ENCODE results near the gene ANKZF1.

The ANKZF1 gene

DNA sequence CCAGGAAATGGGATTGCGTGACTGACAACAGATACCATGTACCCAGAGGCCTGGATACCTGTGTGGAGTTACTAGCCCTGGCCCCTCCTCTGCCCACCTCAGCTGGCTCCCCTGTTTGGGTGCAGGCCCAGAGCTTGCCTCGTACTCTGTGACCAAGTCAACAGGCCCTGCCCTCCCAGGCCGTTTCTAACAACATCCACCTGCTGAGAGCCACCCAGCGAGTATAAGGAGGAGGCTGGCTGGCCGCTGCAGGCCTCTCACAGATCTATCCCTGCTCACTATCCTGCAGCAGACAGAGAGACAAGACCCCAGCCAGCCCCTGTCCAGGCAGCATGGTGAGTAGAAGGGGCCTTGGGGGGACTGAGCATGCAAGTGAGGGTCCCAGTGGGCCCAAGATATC, 36.6 kb downstream of the ANKZF1 start:
- H3K4me3 ChIP-seq (ENCODE audit: low read length in 2 of 2), result no peak overlapping the region
- H3K9ac ChIP-seq (ENCODE audit: low read length in 2 of 2), result no peak overlapping the region
- H3K36me3 ChIP-seq (ENCODE audit: control insufficient read depth in 2 of 2, insufficient read depth in 2 of 2, low read length in 2 of 2), result no peaks in the 10 kb centered on the region
- H3K9me3 ChIP-seq (ENCODE audit: control insufficient read depth in 2 of 2, low read length in 2 of 2), result no peaks in the 10 kb centered on the region
- H3K27ac ChIP-seq (ENCODE audit: low read length), result no peak overlapping the region
- peaks cover 8% of the 10 kb centered on the region for H3K4me1 ChIP-seq (ENCODE audit: control insufficient read depth, insufficient read depth, low read length)
- no peaks in the 10 kb centered on the region for H3K27me3 ChIP-seq (ENCODE audit: control insufficient read depth in 1 of 2, insufficient read depth in 2 of 2, low read length in 2 of 2)

GRCh38 chr2:219266886-219267285, 37.3 kb downstream of the ANKZF1 start:
- H3K27me3 ChIP-seq (ENCODE audit: control insufficient read depth in 1 of 2, insufficient read depth in 2 of 2, low read length in 2 of 2), result no peaks in the 10 kb centered on the region
- no peak overlapping the region for H3K4me3 ChIP-seq (ENCODE audit: low read length in 2 of 2)
- no peaks in the 10 kb centered on the region for H3K9me3 ChIP-seq (ENCODE audit: control insufficient read depth in 2 of 2, low read length in 2 of 2)
- no peak overlapping the region for H3K9ac ChIP-seq (ENCODE audit: low read length in 2 of 2)
- no peaks in the 10 kb centered on the region for H3K36me3 ChIP-seq (ENCODE audit: control insufficient read depth in 2 of 2, insufficient read depth in 2 of 2, low read length in 2 of 2)
- peaks cover 8% of the 10 kb centered on the region for H3K4me1 ChIP-seq (ENCODE audit: control insufficient read depth, insufficient read depth, low read length)
- no peak overlapping the region for H3K27ac ChIP-seq (ENCODE audit: low read length)

DNA sequence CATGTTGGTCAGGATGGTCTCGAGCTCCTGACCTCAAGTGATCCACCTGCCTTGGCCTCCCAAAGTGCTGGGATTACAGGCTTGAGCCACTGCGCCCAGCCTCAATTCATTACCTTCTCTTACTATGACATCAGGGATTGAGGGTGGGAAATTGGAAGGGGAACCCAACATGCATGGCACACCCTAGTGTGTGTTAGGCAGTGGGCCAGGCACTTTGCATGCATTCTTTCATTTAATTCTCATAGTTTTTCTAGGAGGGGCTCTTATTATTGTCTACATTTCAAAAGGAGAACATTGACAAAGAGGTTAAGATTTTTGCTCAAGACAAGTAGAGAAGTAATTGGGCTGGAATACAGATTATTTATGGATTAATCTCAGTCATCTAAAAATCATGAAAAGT, 38.7 kb downstream of the ANKZF1 start:
- Histone ChIP-seq H3K36me3 (ENCODE audit: control insufficient read depth in 2 of 2, insufficient read depth in 2 of 2, low read length in 2 of 2) (no peaks in the 10 kb centered on the region), H3K9ac (ENCODE audit: low read length in 2 of 2) (no peak overlapping the region), H3K4me1 (ENCODE audit: control insufficient read depth, insufficient read depth, low read length) (peaks cover 8% of the 10 kb centered on the region), H3K9me3 (ENCODE audit: control insufficient read depth in 2 of 2, low read length in 2 of 2) (no peaks in the 10 kb centered on the region), H3K4me3 (ENCODE audit: low read length in 2 of 2) (no peak overlapping the region), H3K27ac (ENCODE audit: low read length) (no peak overlapping the region), H3K27me3 (ENCODE audit: control insufficient read depth in 1 of 2, insufficient read depth in 2 of 2, low read length in 2 of 2) (no peaks in the 10 kb centered on the region)

DNA sequence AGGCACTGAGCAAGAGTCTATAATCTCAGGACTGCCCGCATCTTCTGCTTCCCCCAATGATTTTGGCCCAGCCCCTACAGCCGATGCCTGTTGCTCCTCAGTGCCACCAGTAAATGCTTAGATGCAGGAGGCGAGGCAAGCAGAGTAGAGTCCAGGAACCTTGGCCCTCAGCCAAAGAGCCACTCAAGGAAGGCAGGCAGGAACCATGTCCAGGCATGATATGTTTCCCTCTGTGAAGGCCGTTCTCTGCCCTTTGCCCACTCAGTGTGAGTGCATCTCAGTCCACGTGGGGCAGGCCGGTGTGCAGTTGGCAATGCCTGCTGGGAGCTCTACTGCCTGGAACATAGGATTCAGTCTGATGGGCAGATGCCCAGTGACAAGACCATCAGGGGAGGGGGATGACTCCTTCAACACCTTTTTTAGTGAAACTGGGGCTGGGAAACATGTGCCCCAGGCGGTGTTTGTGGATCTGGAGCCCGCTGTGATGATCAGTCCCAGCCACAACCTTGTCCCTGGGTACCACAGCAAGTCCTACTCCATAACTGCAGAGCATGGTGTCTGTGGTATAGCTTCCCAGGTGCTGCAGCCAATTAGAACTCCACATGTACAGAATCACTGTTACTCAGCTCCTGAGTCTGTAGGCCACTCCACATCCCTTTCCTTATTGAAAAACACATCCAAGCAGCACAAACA, 39.9 kb downstream of the ANKZF1 start:
- Histone ChIP-seq H3K4me1 (ENCODE audit: control insufficient read depth, insufficient read depth, low read length) (peaks cover 17% of the 10 kb centered on the region), H3K36me3 (ENCODE audit: control insufficient read depth in 2 of 2, insufficient read depth in 2 of 2, low read length in 2 of 2) (no peaks in the 10 kb centered on the region), H3K27ac (ENCODE audit: low read length) (no peak overlapping the region), H3K27me3 (ENCODE audit: control insufficient read depth in 1 of 2, insufficient read depth in 2 of 2, low read length in 2 of 2) (no peaks in the 10 kb centered on the region), H3K9me3 (ENCODE audit: control insufficient read depth in 2 of 2, low read length in 2 of 2) (no peaks in the 10 kb centered on the region), H3K9ac (ENCODE audit: low read length in 2 of 2) (no peak overlapping the region), H3K4me3 (ENCODE audit: low read length in 2 of 2) (no peak overlapping the region)

DNA sequence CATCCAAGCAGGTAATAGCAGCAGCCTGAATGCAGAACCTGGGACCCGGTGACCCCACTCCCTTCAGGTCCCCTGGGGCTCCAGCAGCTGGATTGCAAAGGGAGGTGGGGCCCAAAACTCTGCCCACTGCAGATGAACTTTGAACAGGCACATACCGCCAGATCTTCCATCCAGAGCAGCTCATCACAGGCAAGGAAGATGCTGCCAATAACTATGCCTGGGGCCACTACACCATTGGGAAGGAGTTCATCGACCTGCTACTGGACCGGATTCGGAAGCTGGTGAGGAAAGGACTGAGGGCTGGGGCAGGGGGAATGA, 40.4 kb downstream of the ANKZF1 start:
- H3K4me1 ChIP-seq (ENCODE audit: control insufficient read depth, insufficient read depth, low read length), result peaks cover 22% of the 10 kb centered on the region
- no peaks in the 10 kb centered on the region for H3K36me3 ChIP-seq (ENCODE audit: control insufficient read depth in 2 of 2, insufficient read depth in 2 of 2, low read length in 2 of 2)
- no peaks in the 10 kb centered on the region for H3K9me3 ChIP-seq (ENCODE audit: control insufficient read depth in 2 of 2, low read length in 2 of 2)
- no peak overlapping the region for H3K27ac ChIP-seq (ENCODE audit: low read length)
- no peak overlapping the region for H3K4me3 ChIP-seq (ENCODE audit: low read length in 2 of 2)
- H3K27me3 ChIP-seq (ENCODE audit: control insufficient read depth in 1 of 2, insufficient read depth in 2 of 2, low read length in 2 of 2), result no peaks in the 10 kb centered on the region
- no peak overlapping the region for H3K9ac ChIP-seq (ENCODE audit: low read length in 2 of 2)

- H3K4me1 ChIP-seq (ENCODE audit: control insufficient read depth, insufficient read depth, low read length), result peaks cover 23% of the 10 kb centered on the region
- no peaks in the 10 kb centered on the region for H3K36me3 ChIP-seq (ENCODE audit: control insufficient read depth in 2 of 2, insufficient read depth in 2 of 2, low read length in 2 of 2)
- no peak overlapping the region for H3K4me3 ChIP-seq (ENCODE audit: low read length in 2 of 2)
- no peak overlapping the region for H3K9ac ChIP-seq (ENCODE audit: low read length in 2 of 2)
- no peaks in the 10 kb centered on the region for H3K9me3 ChIP-seq (ENCODE audit: control insufficient read depth in 2 of 2, low read length in 2 of 2)
- no peak overlapping the region for H3K27ac ChIP-seq (ENCODE audit: low read length)
- no peaks in the 10 kb centered on the region for H3K27me3 ChIP-seq (ENCODE audit: control insufficient read depth in 1 of 2, insufficient read depth in 2 of 2, low read length in 2 of 2)
These were observed 41.4 kb downstream of the ANKZF1 start for GRCh38 chr2:219271021-219271420.

DNA sequence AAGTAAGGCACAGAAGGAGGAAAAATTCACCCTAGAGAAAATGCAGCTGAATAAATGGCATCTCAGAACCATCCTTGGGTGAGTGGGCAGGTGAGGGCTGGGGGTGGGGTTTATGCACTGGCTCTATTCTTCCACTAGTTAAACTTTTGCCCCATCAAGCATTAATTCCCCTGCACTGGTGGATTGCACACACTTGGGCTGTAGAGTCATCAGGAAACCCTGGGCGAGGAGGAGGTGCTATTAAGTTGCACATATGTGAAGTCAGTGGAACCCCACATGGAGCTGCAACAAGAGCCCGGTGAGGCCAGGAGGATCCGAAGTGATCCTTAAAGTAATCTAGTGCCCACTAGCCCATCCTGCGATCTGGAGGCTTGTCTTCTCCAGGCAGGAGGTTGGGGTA, 42.8 kb downstream of the ANKZF1 start:
- Histone ChIP-seq H3K36me3 (ENCODE audit: control insufficient read depth in 2 of 2, insufficient read depth in 2 of 2, low read length in 2 of 2) (no peaks in the 10 kb centered on the region), H3K9ac (ENCODE audit: low read length in 2 of 2) (no peak overlapping the region), H3K4me1 (ENCODE audit: control insufficient read depth, insufficient read depth, low read length) (peaks cover 23% of the 10 kb centered on the region), H3K27ac (ENCODE audit: low read length) (no peak overlapping the region), H3K4me3 (ENCODE audit: low read length in 2 of 2) (no peak overlapping the region), H3K27me3 (ENCODE audit: control insufficient read depth in 1 of 2, insufficient read depth in 2 of 2, low read length in 2 of 2) (no peaks in the 10 kb centered on the region), H3K9me3 (ENCODE audit: control insufficient read depth in 2 of 2, low read length in 2 of 2) (no peaks in the 10 kb centered on the region)

DNA sequence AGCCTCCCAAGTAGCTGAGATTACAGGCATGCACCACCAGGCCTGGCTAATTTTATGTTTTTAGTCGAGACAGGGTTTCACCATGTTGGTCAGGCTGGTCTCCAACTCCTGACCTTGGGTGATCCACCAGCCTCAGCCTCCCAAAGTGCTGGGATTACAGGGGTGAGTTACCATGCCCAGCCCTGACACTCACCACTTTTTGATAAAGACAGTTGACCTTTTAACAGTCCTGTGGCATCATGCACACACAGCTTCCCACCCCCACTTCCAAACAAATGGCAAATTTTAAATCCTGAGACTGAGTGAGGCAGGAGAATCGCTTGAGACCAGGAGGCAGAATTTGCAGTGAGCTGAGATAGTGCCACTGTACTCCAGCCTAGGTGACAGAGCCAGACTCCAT, 43.4 kb downstream of the ANKZF1 start:
- no peak overlapping the region for H3K27ac ChIP-seq (ENCODE audit: low read length)
- H3K9me3 ChIP-seq (ENCODE audit: control insufficient read depth in 2 of 2, low read length in 2 of 2), result no peaks in the 10 kb centered on the region
- no peaks in the 10 kb centered on the region for H3K36me3 ChIP-seq (ENCODE audit: control insufficient read depth in 2 of 2, insufficient read depth in 2 of 2, low read length in 2 of 2)
- H3K4me3 ChIP-seq (ENCODE audit: low read length in 2 of 2), result no peak overlapping the region
- H3K9ac ChIP-seq (ENCODE audit: low read length in 2 of 2), result no peak overlapping the region
- no peaks in the 10 kb centered on the region for H3K27me3 ChIP-seq (ENCODE audit: control insufficient read depth in 1 of 2, insufficient read depth in 2 of 2, low read length in 2 of 2)
- H3K4me1 ChIP-seq (ENCODE audit: control insufficient read depth, insufficient read depth, low read length), result peaks cover 29% of the 10 kb centered on the region

DNA sequence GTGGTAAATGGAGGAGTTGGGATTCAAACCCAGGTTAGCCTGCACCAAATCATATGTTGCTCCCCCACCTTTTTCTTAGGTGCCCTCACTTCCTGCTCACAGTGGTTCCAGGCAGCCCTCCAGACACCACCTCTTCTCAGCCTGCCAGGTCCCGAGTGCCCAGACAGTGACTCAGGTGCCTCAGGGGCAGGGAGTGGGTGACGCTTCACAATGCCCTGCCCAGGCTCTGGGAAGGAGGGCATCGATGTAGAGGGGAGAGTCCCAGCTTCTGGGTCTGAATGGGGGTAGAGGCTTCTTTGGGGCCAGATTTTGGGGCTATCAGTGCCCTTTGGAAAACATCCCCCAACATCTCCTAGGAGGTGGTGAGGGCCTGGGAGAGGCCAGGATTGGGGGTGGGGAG, 44.3 kb downstream of the ANKZF1 start:
- H3K27me3 ChIP-seq (ENCODE audit: control insufficient read depth in 1 of 2, insufficient read depth in 2 of 2, low read length in 2 of 2), result no peaks in the 10 kb centered on the region
- no peaks in the 10 kb centered on the region for H3K9me3 ChIP-seq (ENCODE audit: control insufficient read depth in 2 of 2, low read length in 2 of 2)
- H3K4me3 ChIP-seq (ENCODE audit: low read length in 2 of 2), result peak overlapping the region in 1 of 2 donors; percentile 1
- H3K36me3 ChIP-seq (ENCODE audit: control insufficient read depth in 2 of 2, insufficient read depth in 2 of 2, low read length in 2 of 2), result no peaks in the 10 kb centered on the region
- peak overlapping the region; percentile 82 for H3K27ac ChIP-seq (ENCODE audit: low read length)
- H3K4me1 ChIP-seq (ENCODE audit: control insufficient read depth, insufficient read depth, low read length), result peaks cover 38% of the 10 kb centered on the region
- H3K9ac ChIP-seq (ENCODE audit: low read length in 2 of 2), result peak overlapping the region; percentile 32 to 58

GRCh38 chr2:219274361-219274921, 44.8 kb downstream of the ANKZF1 start:
- Histone ChIP-seq H3K4me1 (ENCODE audit: control insufficient read depth, insufficient read depth, low read length) (peaks cover 37% of the 10 kb centered on the region), H3K27me3 (ENCODE audit: control insufficient read depth in 1 of 2, insufficient read depth in 2 of 2, low read length in 2 of 2) (no peaks in the 10 kb centered on the region), H3K27ac (ENCODE audit: low read length) (peak overlapping the region; percentile 82), H3K4me3 (ENCODE audit: low read length in 2 of 2) (peak overlapping the region in 1 of 2 donors; percentile 1), H3K9me3 (ENCODE audit: control insufficient read depth in 2 of 2, low read length in 2 of 2) (no peaks in the 10 kb centered on the region), H3K36me3 (ENCODE audit: control insufficient read depth in 2 of 2, insufficient read depth in 2 of 2, low read length in 2 of 2) (no peaks in the 10 kb centered on the region), H3K9ac (ENCODE audit: low read length in 2 of 2) (peak overlapping the region; percentile 32 to 58)
